Activated CD4-positive, CD25-positive, alpha-beta regulatory T cell (primary cell): Measurements from ENCODE around the gene PLPPR4.
"Not testable (repeated sequence)": the region's sequence is repeated elsewhere in the genome, so short reads cannot be mapped to it uniquely, and the experiment has no call there.

Source experiments
- DNase-seq, 4 experiments: peaks; one replicate each; lab custom pipeline; 2025; lab: John Stamatoyannopoulos, UW

PLPPR4 gene

GRCh38 chr1:99264201-99265021 is at the start of gene PLPPR4:
PLPPR4 (plus strand) TSS chr1:99264492; CDS start chr1:99264594, 102 bp downstream.
- no peak for DNase-seq

- no peak for DNase-seq
Observed at GRCh38 chr1:99216956-99217355, 47.3 kb upstream of the PLPPR4 start.

GRCh38 chr1:99217599-99217998 is 46.7 kb upstream of the PLPPR4 start:
- DNase-seq = no peak

GRCh38 chr1:99218572-99218971 is 45.7 kb upstream of the PLPPR4 start:
- DNase-seq = no peak

- DNase-seq = no peak
Observed at GRCh38 chr1:99218999-99219398, 45.3 kb upstream of the PLPPR4 start.

GRCh38 chr1:99227056-99227897 is 37.0 kb upstream of the PLPPR4 start:
- no peak for DNase-seq

- no peak for DNase-seq
Observed at GRCh38 chr1:99228153-99228552, 36.1 kb upstream of the PLPPR4 start.

GRCh38 chr1:99229122-99229521 is 35.2 kb upstream of the PLPPR4 start:
- DNase-seq = no peak

- DNase-seq = no peak
Observed at GRCh38 chr1:99230695-99231094, 33.6 kb upstream of the PLPPR4 start.

GRCh38 chr1:99232172-99232571 is 32.1 kb upstream of the PLPPR4 start:
- no peak for DNase-seq

- no peak for DNase-seq
Observed at GRCh38 chr1:99233446-99233845, 30.8 kb upstream of the PLPPR4 start.

GRCh38 chr1:99236756-99237155 is 27.5 kb upstream of the PLPPR4 start:
- no peak for DNase-seq

GRCh38 chr1:99239690-99240089 is 24.6 kb upstream of the PLPPR4 start:
- DNase-seq = no peak

GRCh38 chr1:99240621-99241020 is 23.7 kb upstream of the PLPPR4 start:
- DNase-seq = no peak

GRCh38 chr1:99246152-99246551 is 18.1 kb upstream of the PLPPR4 start:
- DNase-seq = no peak

GRCh38 chr1:99247199-99247598 is 17.1 kb upstream of the PLPPR4 start:
- no peak for DNase-seq

- no peak for DNase-seq
Observed at GRCh38 chr1:99250728-99251127, 13.6 kb upstream of the PLPPR4 start.

- DNase-seq = no peak
Observed at GRCh38 chr1:99251308-99251707, 13.0 kb upstream of the PLPPR4 start.

GRCh38 chr1:99252630-99253029 is 11.7 kb upstream of the PLPPR4 start:
- DNase-seq = no peak

GRCh38 chr1:99260402-99260801 is 3.9 kb upstream of the PLPPR4 start:
- not testable (repeated sequence) for DNase-seq

- DNase-seq = no peak
Observed at GRCh38 chr1:99265124-99265523, 832 bp downstream of the PLPPR4 start.

- no peak for DNase-seq
Observed at GRCh38 chr1:99266726-99267125, 2.4 kb downstream of the PLPPR4 start.

GRCh38 chr1:99268021-99268420 is 3.7 kb downstream of the PLPPR4 start:
- no peak for DNase-seq
